ENCODE results near the gene ADAMTS14.

ADAMTS14 gene

GRCh38 chr10:70693619-70694335 is 21.5 kb downstream of the ADAMTS14 start:
- DNase-seq (ENCODE audit: low spot score): peak; percentile 86

- DNase-seq (ENCODE audit: low spot score): no peak
These were observed 22.3 kb downstream of the ADAMTS14 start for GRCh38 chr10:70694418-70695141.

- DNase-seq (ENCODE audit: low spot score): no peak
These were observed 23.1 kb downstream of the ADAMTS14 start for GRCh38 chr10:70695241-70696030.

- no peak for DNase-seq (ENCODE audit: low spot score)
These were observed 25.9 kb downstream of the ADAMTS14 start for GRCh38 chr10:70698211-70698610.

- DNase-seq (ENCODE audit: low spot score): no peak
These were observed 26.9 kb downstream of the ADAMTS14 start for GRCh38 chr10:70699063-70699658.

GRCh38 chr10:70699659-70700174 is 27.4 kb downstream of the ADAMTS14 start:
- DNase-seq (ENCODE audit: low spot score): no peak

GRCh38 chr10:70702190-70702763 is 30.0 kb downstream of the ADAMTS14 start:
- no peak for DNase-seq (ENCODE audit: low spot score)

GRCh38 chr10:70704211-70704610 is 31.9 kb downstream of the ADAMTS14 start:
- no peak for DNase-seq (ENCODE audit: low spot score)

GRCh38 chr10:70705121-70705861 is 33.0 kb downstream of the ADAMTS14 start:
- DNase-seq (ENCODE audit: low spot score): no peak

- DNase-seq (ENCODE audit: low spot score): no peak
These were observed 38.9 kb downstream of the ADAMTS14 start for GRCh38 chr10:70711177-70711576.

- DNase-seq (ENCODE audit: low spot score): no peak
These were observed 39.6 kb downstream of the ADAMTS14 start for GRCh38 chr10:70711911-70712310.

GRCh38 chr10:70714245-70714644 is 41.9 kb downstream of the ADAMTS14 start:
- DNase-seq (ENCODE audit: low spot score): no peak

GRCh38 chr10:70714951-70715350 is 42.6 kb downstream of the ADAMTS14 start:
- DNase-seq (ENCODE audit: low spot score): no peak

- no peak for DNase-seq (ENCODE audit: low spot score)
These were observed 43.8 kb downstream of the ADAMTS14 start for GRCh38 chr10:70715853-70716795.

GRCh38 chr10:70722820-70723424 is 50.6 kb downstream of the ADAMTS14 start:
- DNase-seq (ENCODE audit: low spot score): no peak

- DNase-seq (ENCODE audit: low spot score): no peak
These were observed 51.5 kb downstream of the ADAMTS14 start for GRCh38 chr10:70723771-70724170.

GRCh38 chr10:70726909-70727495 is 54.7 kb downstream of the ADAMTS14 start:
- DNase-seq (ENCODE audit: low spot score): no peak

- no peak for DNase-seq (ENCODE audit: low spot score)
These were observed 56.0 kb downstream of the ADAMTS14 start for GRCh38 chr10:70728328-70728727.

- no peak for DNase-seq (ENCODE audit: low spot score)
These were observed 57.6 kb downstream of the ADAMTS14 start for GRCh38 chr10:70729763-70730357.
